Inflammatory macrophage treated with lipopolysaccharide for 1 hour (primary cell): ENCODE results near the gene DHX36.

Experiments used
- DNase-seq, 2 donors: peaks; one replicate each; pipeline ENCODE4 v3.0.0-alpha.2; 2020 to 2022

DHX36 gene

DNA sequence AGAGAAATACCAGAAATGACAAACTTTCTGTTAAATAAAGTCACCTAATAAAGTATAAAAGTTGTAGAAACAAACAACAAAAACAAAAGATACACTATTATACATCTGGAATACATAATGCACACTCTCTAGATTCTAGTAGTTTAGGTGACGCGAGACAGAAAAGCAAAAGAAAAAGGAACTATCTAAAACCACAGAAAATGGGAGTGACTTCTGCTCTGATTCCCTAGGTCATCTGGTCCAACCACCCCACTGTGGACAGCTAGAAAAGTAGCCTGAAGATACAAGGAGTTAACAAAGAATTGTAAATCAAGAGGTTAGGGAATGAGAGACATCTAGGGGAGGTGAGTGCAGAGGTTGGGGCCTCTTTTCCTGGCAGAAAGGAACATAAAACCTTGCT lies 39.1 kb downstream of the DHX36 start:
- DNase-seq: peak; percentile 18 to 45

GRCh38 chr3:154280161-154280560 lies 44.1 kb downstream of the DHX36 start:
- DNase-seq: no peak

DNA sequence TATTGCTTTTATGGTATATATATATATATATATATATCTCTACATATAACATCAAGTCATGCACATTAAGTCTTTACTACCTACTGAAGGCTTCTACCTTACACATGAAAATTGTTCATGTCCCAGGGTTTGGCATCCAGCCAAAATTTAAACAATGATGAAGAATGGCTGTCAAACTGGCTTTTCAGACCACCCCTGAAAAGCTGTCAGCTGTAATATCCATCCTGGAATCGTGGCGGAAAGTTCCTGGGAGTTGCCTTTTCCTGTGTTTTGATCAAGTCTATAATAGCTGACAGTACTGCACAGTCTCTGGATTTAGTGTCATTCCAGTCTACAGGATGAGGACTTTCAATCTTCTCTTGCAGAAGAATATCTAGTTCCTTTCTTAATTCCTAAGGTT lies 48.3 kb downstream of the DHX36 start:
- DNase-seq: no peak

DNA sequence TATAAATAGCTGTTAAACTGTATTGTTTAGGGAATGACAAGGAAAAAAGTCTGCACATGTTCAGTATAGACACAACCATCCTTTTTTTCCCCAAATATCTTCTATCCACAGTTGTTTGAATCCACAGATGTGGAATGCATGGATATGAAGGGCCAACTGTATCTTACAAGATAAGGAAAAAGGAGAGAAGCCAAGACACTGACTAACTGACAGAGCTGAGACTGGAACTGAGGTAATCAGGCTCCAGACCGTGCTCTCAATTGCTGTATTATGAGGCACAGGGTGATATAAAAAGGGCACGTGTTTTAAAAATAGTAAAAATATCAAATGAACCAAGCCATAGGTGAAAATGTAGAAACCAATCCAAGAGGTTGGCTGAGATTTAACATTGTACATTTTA lies 49.0 kb downstream of the DHX36 start:
- no peak for DNase-seq

DNA sequence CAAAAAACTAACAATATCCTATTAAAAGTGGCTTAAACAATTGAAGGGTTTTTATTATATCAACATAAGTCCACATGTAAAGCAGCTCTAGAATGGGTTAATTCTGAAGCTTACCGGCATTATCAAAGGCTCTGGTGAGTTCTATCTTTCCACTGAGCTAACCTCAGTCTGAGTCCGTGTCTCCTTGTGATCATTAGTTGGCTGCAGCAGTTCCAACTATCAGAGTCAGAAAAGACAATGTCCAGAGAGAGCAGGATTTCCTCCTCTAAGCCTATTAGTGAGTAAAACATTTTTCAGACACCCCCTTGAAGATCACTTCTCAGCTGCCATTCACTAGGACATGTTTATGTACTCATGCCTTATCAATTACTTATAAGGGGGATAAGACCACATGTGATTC lies 49.9 kb downstream of the DHX36 start:
- DNase-seq: no peak

DNA sequence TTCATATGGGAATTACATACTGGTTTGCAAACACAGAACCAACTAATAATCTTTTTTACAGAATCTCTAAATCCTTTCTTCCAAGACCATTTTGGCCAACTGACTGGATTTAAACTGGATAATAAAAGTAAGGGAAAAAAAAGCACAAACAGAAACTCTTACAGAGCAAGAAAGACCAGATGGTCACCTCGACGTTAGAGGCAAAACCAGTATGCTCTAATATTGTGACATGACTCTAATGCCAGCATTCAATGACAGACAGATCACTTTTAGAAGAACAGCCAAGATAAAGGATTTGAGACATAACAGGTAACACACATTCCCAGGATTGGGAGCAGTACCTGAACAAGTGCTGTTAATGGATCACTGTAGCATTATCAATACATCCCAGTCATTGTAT lies 50.9 kb downstream of the DHX36 start:
- DNase-seq: no peak

GRCh38 chr3:154254527-154254926 lies 69.8 kb downstream of the DHX36 start:
- DNase-seq: no peak

GRCh38 chr3:154252759-154253638 lies 71.3 kb downstream of the DHX36 start:
- peak; percentile 69 to 96 for DNase-seq

- no peak for DNase-seq
These were observed 72.7 kb downstream of the DHX36 start for GRCh38 chr3:154251610-154252009.

GRCh38 chr3:154250291-154250690 lies 74.0 kb downstream of the DHX36 start:
- no peak for DNase-seq

DNA sequence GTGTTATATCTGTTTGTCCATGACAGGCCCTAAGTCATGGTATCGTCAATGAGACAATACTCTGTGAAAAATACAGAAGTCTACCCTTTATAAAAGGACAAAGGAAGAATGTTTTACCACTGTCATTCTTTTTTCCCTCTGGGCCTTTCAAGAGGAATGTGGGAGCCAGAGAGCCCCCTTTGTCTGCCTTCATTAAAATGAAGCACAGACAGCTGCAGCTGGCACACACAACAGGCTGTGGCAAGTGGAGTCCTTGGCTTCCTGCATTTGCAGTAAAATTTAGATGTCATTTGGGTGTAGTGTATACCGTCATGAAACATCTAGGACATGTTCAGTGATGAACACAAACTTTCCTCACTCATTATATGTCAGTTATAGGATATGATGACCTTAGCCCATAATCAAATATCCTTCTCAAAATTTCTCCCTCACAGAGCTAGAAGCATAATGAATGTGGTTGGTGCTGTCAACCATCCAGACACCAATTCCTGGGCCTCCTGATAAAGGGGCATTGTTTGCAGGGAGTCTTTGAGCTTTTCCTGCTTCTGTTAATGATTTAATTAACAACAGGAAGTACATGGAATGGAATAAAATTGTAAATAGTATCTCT lies 76.4 kb downstream of the DHX36 start:
- no peak for DNase-seq

DNA sequence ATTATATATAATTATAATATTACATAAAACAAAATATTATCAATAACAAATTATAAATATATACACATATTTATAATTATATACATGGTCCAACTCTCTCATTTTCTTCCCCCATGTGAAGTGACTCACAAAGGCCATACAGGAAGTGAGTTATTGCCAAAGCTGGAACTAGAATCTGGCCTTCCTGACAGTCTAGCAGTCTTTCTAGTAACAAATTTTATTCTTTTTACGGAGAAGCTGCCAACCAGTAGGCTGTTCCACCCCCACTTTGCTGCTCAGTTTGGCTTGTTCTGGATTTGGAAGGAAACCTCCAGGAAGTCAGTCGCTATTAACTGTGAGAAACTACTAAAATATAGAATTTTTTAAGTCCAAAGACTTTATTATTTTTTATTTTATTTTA lies 79.6 kb downstream of the DHX36 start:
- peak; percentile 24 to 28 for DNase-seq

GRCh38 chr3:154243353-154243752 lies 80.9 kb downstream of the DHX36 start:
- DNase-seq: no peak

GRCh38 chr3:154242766-154243165 lies 81.5 kb downstream of the DHX36 start:
- DNase-seq: no peak

- DNase-seq: no peak
These were observed 82.8 kb downstream of the DHX36 start for GRCh38 chr3:154241496-154241895.

GRCh38 chr3:154240235-154240634 lies 84.1 kb downstream of the DHX36 start:
- no peak for DNase-seq

- no peak for DNase-seq
These were observed 88.0 kb downstream of the DHX36 start for GRCh38 chr3:154236331-154236730.

DNA sequence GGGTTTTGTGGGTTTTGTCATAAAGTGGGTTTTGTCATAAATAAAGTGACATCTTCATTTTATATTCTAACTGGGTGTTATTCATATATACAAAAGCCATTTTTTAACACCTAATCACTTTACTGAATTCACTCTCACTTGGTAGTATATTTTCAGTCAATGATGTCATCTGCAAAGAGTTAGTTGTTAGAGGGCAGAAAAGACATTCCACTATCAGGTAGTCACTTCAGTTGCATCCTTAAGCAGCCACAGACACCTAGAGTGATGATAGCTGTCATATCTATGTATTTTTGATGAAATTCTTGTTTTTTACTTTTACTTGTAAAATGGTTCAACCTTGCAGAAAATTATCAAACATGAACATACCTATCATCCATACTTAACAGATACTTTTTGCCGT lies 89.0 kb downstream of the DHX36 start:
- DNase-seq: no peak

GRCh38 chr3:154229217-154229590 lies 95.1 kb downstream of the DHX36 start:
- no peak for DNase-seq

- DNase-seq: no peak
These were observed 95.6 kb downstream of the DHX36 start for GRCh38 chr3:154228561-154229216.

DNA sequence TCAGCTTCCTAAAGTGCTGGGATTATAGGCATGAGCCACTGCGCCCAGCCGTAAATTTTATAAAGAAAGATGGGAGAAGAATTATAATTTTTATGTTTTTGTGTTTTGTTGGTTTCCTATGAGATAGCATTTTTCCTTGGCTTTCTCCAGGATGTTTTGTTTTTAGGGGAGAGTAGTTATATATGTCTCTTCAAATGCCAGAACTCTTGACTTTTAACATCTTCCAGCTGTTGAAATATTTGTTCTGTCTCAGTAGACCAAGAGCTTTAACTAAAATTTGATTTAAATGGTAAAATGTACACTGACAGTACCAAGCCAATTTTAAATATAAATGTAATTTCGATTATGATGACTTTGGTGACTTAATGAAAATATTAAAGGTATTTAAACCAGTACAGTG lies 96.8 kb downstream of the DHX36 start:
- no peak for DNase-seq

DNA sequence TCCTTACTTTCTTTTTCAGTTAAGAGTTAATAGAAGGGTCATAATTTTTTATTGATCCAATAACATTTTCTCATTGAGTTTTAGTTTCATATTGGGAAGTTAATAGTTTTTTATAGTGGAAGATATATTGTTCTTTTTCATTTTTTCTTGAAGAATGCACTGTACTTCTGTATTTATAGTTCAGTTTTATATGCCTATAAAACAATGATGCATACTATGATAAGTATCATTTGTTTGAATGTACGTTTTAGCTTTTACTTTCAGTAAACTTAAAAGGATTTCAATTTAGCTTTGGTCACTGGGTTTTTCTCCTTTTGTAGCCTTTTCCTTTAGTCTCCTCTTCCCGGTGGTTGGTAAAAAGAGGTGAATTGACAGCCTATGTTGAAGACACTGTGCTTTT lies 98.8 kb downstream of the DHX36 start:
- no peak for DNase-seq

GRCh38 chr3:154224866-154225265 lies 99.4 kb downstream of the DHX36 start:
- DNase-seq: no peak

DNA sequence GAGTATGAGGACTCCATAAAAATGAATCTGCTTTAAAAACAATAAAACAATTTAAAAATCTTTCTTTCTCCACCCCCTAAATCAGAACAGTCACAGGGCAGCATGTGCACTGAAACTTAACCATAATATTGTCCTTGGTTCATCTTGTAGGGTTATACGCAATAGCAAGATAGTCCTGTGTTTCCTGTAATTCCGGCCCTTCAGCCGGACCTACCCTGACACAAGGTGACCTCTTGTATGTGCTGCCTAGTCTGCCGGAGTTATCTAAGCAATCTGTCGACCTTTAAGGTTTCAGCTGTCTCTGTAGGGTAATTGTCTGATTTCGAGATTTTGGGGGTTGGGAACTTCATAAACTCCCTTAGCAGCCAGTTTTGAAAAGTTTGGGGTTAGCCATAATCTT lies 99.9 kb downstream of the DHX36 start:
- no peak for DNase-seq
